ENCODE results near the gene KCP.
"Not testable (repeated sequence)": the region's sequence is repeated elsewhere in the genome, so short reads cannot be mapped to it uniquely, and the experiment has no call there.

Gene KCP

GRCh38 chr7:128920913-128921582 lies 10.5 kb upstream of the KCP start:
- DNase-seq = no peak

DNA sequence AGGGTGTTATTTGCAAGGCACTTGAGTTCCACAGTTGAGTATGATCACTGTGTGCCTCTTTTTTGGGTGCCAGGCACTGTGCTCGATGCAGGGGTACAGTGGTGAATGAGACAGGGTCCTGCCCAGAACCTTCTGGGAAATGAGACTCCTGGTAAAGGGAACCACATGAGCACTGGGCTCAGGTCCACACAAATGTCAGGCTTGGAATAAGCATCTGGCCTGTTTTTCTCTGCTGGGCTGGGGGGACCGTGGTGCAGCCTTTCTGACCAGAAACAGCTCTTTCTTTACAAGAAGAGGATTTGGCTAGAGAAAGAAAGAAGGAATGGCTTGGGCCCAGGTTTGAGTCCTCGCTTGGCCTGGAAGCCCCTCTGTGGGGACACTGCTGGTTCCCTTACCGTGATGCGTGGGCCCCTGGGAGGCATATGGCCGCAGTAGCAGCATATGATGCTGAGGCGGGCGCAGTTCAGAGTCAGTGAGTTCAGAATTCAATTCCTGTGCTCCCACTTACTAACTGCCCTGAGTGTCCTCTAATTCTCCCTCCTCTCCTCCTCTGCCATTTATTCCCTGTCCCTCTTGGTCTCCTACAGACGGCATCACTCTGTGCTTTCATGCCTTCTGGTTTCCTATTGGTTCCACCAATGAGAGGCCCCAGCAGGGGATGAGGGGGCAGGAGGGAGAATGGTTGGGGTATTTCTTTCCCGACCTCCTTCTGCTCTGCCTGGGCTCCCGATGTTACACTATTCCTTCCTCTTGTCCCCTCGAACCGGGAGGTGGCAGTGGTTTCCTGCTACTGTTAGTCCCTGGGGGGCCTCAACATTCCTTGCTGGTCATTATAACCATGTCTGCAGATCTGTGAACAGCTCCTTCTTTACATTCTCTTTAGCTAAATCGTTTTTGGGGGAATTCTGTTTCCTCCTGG lies 9.6 kb upstream of the KCP start:
- DNase-seq = no peak

GRCh38 chr7:128919241-128919640 lies 8.7 kb upstream of the KCP start:
- no peak for DNase-seq

DNA sequence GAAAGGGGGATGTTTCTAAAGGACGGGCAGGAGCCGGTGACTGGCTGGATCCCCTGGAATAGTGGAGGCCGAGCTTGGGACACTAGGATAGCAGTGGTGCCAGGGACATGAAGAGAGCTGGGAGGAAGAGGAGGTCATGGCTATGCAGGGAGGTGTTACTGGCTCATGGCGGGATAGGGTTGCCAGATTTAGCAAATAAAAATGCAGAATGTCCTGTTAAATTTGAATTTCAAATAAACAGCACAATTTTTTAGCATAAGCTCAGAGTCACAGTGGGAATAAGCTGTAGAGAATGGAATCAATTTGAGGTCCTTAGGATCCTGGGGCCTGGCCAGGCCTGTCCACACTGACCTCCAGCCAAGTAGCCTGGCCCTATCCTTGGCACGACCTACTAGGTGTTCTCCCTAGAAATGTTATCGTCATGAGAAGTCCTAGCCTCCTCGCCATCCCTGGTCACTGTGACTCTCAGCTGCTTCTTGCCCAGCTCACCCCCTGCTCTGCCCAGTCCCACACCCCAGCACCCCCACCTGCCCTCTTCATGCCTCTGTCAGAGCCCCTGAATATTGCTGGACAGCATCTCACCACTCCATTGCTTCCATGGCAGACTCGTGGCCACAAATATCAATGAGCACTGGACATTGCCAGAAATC lies 7.6 kb upstream of the KCP start:
- no peak for DNase-seq

DNA sequence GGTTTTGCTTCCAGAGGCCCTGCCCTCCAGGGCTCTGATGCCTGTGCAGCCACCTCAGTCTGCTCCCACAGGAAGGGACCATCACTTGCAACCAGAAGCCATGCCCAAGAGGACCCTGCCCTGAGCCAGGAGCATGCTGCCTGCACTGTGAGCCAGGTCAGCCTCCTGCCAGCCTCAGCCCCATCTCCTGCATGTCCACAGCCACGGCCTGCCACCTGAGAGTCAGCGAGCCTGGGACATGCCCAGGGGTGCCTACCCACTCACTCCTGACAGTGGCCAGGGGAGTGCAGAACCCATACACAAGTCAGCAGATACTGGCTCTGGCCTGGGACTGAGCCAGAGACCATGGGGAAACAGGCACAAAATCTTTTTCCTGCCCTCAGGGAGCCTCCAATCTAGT lies 6.6 kb upstream of the KCP start:
- no peak for DNase-seq

GRCh38 chr7:128916643-128916915 lies 6.1 kb upstream of the KCP start:
- DNase-seq = no peak

GRCh38 chr7:128915841-128916642 lies 5.5 kb upstream of the KCP start:
- no peak for DNase-seq

DNA sequence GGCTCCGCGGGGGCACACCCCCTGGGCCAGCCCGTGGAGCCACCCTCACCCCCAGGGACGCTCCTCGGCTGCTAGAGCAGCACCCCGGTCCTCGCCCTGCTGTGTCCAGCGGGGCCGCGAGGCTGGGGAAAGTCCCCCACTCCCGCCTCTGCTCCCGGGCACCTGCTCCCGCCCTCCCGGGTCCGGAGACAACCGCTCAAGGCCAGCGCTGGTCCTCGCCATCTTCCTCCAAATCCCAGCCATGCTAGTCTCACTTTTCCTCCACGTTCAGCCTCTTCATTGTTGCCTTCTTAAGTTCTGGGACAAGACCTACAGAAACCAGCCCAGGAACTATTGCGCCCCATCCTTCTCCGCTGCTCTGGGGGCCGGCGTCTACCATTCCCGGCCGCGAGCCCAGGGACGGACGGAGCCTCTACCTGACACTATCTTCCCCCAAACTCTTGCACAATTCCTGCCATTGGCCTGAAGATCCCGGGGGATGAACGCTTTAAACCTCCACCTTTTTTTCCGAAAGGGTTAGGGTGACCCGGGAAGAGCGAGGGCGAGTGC lies 4.8 kb upstream of the KCP start:
- DNase-seq = no peak

GRCh38 chr7:128914566-128915151 lies 4.2 kb upstream of the KCP start:
- DNase-seq = no peak

- no peak for DNase-seq
Observed at GRCh38 chr7:128913870-128914565, 3.5 kb upstream of the KCP start.

DNA sequence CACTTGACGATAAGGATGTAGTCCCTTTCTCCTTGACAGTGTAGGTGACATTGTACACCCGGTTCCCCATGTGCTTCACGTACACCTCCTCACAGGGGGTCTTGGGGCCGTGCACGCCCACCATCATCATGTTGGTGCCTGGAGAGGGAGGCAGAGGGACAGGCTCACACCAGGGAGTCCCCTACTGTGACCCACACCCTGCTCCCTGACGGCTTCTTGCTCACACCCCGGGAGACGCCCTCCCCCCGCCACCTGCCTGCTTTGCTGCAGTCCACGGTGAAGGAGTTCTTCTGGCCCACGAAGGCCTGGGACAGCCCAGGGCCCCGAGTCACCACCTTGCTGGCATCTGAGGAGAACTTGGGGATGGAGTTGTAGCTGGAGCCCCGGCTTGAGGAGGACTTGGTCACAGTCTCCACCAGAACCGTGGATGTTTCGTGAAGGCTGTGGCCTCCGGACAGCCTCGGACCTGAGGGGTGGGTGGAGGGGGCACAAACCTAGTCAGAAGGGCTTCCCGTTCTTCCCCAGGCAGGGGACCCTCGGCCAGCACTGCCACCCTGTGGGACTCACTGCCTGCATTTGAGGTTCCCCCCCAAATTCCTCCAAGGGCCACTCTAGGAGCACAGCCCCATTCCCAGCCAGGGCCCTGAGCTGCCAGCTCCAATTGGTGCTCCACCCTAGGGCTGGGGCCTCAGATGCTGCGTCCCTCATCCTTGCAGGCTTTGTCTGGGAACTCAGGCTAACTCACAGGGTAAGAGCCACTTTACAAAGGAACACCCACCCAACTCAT lies 2.4 kb upstream of the KCP start:
- DNase-seq = not testable (repeated sequence)

DNA sequence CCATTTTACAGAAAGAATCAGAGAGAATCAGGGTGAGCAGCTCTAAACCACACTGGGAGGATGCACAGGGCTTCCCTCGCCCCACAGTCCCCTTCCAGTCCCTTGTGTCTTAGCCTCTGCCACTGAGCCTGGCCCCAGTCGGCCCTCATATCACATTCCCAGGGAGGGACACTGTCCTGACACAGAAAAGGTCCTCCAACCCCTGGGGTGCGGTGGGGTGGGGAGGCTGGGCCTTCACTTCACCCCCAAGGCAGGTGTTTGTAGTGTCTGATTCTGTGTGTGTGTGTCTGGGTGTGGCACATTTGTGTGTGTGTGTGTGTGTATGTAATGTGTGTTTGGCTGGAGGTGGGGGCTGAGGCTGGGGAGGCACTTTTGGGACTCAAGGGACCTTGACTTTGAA lies 1.8 kb upstream of the KCP start:
- no peak for DNase-seq

- DNase-seq = no peak
Observed at GRCh38 chr7:128911423-128912031, 1.0 kb upstream of the KCP start.

DNA sequence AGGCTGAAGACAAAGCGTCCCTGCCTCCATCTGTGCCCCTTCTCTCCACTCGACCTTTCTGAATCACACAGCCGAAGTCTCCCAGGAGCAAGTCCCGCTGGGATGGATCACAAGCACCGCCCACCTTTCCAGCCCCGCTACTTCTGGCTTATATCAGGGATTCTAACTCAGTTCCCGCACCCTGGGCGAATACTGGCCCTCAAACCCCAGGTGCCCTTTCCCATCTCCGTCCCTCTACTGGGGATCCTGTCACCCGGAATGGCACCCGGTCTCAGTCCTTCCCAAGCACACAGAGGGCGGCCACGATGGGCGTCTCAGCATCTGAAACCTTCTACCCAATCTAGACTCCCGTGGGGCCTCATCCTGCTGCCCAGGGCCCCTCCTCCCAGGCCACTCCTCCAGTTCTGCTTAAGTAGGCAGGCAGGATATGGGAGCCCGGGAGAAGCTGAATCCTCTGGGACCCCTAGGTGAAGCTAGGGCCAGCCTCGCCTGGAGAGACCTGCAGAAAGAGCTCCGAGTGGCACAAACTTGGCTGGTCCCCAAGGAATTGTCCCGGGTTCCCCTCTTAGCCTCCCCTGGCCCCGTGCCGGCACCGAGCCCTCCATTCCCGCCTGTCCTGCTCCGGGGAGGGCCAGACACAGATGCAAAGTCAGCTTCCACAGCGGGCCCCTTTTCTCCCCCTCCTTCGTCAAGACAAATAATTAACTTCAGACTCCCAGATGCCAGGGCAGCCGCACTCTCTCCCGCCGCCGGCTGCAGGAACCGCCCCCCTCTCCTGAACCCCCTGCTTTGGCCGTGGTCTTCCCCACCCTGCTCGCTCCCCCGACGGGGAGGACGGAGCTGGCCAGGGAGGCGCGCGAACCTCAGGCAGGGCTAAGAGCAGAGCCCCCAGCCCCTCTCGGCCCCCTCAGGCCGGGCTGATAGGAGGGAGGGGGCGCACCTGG lies 612 bp downstream of the KCP start:
- DNase-seq = no peak

- no peak for DNase-seq
Observed at GRCh38 chr7:128908750-128909624, 1.5 kb downstream of the KCP start.

GRCh38 chr7:128906766-128907559 lies 3.5 kb downstream of the KCP start:
- DNase-seq = no peak

GRCh38 chr7:128906001-128906765 lies 4.3 kb downstream of the KCP start:
- no peak for DNase-seq
